GM12865 (cell line): ENCODE data around the gene CABP4.

Source experiments
- DNase-seq: peaks from one replicate; pipeline ENCODE4 v3.0.0; 2010; ENCODE audit warnings: low read depth
- H3K4me3 ChIP-seq: 2 replicates; pipeline ENCODE4 v1.5.1; 2011; ENCODE audit warnings: mild to moderate bottlenecking, low read depth, low read length, control low read depth
- TF ChIP-seq, protein P1 (sequence below): IDR thresholded peaks from 2 replicates; pipeline ENCODE4 v1.5.1; 2011; ENCODE audit warnings: low read length, control low read depth, low read depth, inconsistent platforms; ENCODE audit not compliant: insufficient read depth; ENCODE audit errors: missing control alignments

CABP4 gene

DNA sequence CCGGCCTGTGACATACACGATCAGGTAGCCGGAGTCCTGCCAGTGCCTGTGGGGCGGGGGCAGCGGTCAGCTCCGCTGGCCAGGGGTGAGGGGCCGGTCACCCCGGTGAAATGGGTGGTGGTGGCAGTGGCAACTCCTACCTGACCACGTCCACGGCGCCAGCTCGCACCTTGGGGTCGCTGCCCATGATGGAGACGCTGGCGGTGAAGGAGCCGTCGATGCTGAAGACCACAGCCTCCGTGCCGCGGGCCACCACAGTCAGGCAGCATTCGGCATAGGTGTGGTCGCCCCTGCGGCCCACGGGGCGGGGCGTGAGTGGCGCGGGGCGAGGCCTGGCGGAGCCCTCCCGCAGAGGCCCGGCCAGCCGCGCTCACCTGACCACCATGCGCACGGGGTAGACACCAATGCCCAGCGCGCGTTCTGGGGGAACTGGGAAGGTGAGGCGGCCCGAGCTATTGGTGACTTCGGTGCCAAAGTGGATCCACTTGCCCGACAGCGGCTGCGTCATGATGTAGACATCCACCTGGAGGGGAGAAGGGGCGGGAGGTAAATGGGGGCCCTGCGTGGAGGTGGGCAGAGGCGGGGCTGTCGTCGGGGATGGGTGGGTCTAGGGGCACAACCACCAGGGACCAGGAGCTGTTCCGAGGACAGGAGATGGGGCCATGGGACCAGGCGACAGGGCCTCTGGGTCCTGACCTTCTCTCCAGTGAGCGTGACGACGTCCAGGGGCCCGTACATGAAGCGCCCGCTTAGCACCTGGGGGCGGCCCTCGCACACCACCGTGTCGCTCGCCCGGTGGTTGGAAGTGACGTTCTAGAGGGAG is 38.6 kb downstream of the CABP4 start:
- H3K4me3 ChIP-seq: no peak overlapping the region
- DNase-seq: no peak
- TF ChIP-seq, protein P1, sequence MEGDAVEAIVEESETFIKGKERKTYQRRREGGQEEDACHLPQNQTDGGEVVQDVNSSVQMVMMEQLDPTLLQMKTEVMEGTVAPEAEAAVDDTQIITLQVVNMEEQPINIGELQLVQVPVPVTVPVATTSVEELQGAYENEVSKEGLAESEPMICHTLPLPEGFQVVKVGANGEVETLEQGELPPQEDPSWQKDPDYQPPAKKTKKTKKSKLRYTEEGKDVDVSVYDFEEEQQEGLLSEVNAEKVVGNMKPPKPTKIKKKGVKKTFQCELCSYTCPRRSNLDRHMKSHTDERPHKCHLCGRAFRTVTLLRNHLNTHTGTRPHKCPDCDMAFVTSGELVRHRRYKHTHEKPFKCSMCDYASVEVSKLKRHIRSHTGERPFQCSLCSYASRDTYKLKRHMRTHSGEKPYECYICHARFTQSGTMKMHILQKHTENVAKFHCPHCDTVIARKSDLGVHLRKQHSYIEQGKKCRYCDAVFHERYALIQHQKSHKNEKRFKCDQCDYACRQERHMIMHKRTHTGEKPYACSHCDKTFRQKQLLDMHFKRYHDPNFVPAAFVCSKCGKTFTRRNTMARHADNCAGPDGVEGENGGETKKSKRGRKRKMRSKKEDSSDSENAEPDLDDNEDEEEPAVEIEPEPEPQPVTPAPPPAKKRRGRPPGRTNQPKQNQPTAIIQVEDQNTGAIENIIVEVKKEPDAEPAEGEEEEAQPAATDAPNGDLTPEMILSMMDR: no peak

- DNase-seq: no peak
- TF ChIP-seq, protein P1: no peak
- no peak overlapping the region for H3K4me3 ChIP-seq
Observed at GRCh38 chr11:67494371-67495233, 39.4 kb downstream of the CABP4 start.

DNA sequence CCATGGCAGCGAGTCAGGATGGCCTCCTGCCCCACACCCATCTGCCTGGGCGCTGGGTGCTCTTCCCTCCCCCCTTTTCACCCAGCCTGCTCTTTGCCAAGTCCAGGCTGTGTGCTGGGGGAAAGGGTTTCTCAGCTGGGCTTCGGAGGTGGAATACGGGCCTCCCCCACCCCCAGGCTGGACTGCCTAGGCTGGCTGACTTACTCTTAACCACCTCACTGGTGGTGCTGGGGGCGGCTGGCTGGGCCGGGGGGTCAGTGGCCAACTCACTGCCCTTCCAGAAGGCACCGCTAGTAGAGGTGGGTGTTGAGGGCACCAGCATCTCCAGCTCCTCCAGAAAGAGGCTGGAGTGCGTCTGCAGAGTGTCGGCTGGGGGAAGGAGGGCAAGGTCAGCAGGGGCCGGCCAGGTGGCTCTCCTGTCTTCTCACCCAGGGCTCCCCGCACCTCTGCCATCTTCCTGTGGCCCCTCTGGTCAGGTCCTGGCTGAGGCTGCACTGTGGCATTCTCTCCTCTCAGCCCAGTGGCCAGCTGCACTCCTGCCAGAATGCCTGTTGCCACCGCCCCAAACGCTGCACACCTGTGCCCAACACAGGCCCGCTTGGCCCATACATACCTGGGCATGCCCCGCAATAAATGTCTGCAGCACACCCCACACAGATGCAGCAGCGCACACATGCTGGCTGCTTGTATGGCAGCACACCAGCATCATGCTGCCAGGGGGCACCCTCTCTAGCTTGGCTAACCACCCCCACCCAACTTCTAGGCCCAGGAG is 40.3 kb downstream of the CABP4 start:
- H3K4me3 ChIP-seq: no peak overlapping the region
- TF ChIP-seq, protein P1: no peak
- DNase-seq: no peak

GRCh38 chr11:67496113-67496512 is 41.0 kb downstream of the CABP4 start:
- TF ChIP-seq, protein P1: no peak
- DNase-seq: no peak
- H3K4me3 ChIP-seq: no peak overlapping the region

DNA sequence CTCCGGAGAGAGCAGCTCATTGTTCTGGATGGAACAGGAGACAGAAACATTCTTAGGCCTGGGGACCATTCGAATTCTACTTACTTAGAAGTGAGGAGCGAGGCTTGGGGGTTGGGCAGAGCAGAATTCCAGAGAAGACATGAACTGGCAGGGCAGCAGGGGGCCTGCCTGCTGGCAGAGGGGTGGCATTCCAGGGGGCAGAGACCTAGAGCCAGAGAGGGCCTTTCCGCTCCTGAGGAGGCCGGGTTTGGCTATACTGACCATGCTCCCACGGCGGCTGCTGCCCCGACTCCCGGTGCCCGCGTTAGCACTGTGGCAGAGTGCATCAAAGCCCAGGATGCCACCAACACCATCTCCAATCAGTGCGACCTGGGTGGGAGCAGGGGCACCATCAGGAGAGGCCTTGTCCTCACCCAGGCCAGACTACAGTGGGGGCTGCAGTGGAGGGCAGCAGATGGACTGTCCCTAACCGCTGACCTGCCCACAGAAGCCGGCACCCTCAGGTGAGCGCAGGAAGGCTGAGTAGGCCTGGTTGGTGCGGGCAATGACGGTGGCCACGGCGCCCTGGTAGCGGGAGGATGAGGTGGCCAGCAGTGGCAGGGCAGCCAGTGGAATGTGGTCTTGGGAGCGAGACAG is 42.6 kb downstream of the CABP4 start:
- no peak overlapping the region for H3K4me3 ChIP-seq
- DNase-seq: no peak
- TF ChIP-seq, protein P1: no peak

- no peak overlapping the region for H3K4me3 ChIP-seq
- DNase-seq: no peak
- TF ChIP-seq, protein P1: no peak
Observed at GRCh38 chr11:67498544-67498972, 43.4 kb downstream of the CABP4 start.
